Liver (tissue), 9 donors: ENCODE data around the gene TAL1. TPM values are rescaled to one million over a fixed set of nuclear protein-coding genes. Genes with fewer than 3 reads are reported as not detected.

Experiments used
- DNase-seq: peaks from one replicate; pipeline ENCODE4 v3.0.0-alpha.2; 2017; ENCODE audit warnings: low spot score
- H3K27ac ChIP-seq, 2 donors: one replicate each; pipeline ENCODE4 v1.7.0; 2013; ENCODE audit warnings: inconsistent platforms in 2 of 2, low read length in 2 of 2, control low read depth in 1 of 2, low read depth in 1 of 2, mild to moderate bottlenecking in 1 of 2
- H3K27me3 ChIP-seq, 4 donors: one replicate each; pipeline versions ENCODE4 v1.6.1 to v1.7.0; 2013; ENCODE audit warnings: low read length in 3 of 4, inconsistent platforms in 1 of 4, mild to moderate bottlenecking in 1 of 4, moderate library complexity in 1 of 4; ENCODE audit not compliant: control insufficient read depth in 4 of 4, insufficient read depth in 4 of 4
- H3K36me3 ChIP-seq, 4 donors: one replicate each; pipeline versions ENCODE4 v1.6.1 to v1.7.0; 2013; ENCODE audit warnings: low read length in 3 of 4, mild to moderate bottlenecking in 3 of 4, low read depth in 1 of 4, moderate library complexity in 1 of 4; ENCODE audit not compliant: control insufficient read depth in 4 of 4, insufficient read depth in 3 of 4
- H3K4me1 ChIP-seq, 4 donors: one replicate each; pipeline versions ENCODE4 v1.6.1 to v1.7.0; 2013; ENCODE audit warnings: low read length in 3 of 4, mild to moderate bottlenecking in 3 of 4, moderate library complexity in 1 of 4; ENCODE audit not compliant: control insufficient read depth in 4 of 4, insufficient read depth in 4 of 4
- H3K4me3 ChIP-seq, 3 donors: one replicate each; pipeline versions ENCODE4 v1.6.1 to v1.7.0; 2013; ENCODE audit warnings: low read length in 3 of 3, control low read depth in 1 of 3, low read depth in 1 of 3, mild to moderate bottlenecking in 1 of 3
- H3K9ac ChIP-seq, 2 donors: one replicate each; pipeline ENCODE4 v1.7.0; 2013; ENCODE audit warnings: low read length in 2 of 2, mild to moderate bottlenecking in 2 of 2, moderate library complexity in 2 of 2, control low read depth in 1 of 2, low read depth in 1 of 2
- H3K9me3 ChIP-seq, 4 donors: one replicate each; pipeline versions ENCODE4 v1.6.1 to v1.7.0; 2013; ENCODE audit warnings: low read length in 3 of 4; ENCODE audit not compliant: control insufficient read depth in 4 of 4
- CTCF ChIP-seq: fragments of 150-350 bp; IDR thresholded peaks from 2 replicates; pipeline ENCODE4 v1.5.1; 2017; ENCODE audit warnings: improper control_type of control experiment, low read depth, low read length; ENCODE audit not compliant: missing input control
- EGR1 ChIP-seq, 2 donors: IDR thresholded peaks; 2 replicates each; pipeline ENCODE4 v1.6.1; 2016 to 2018; ENCODE audit warnings: antibody characterized with exemption in 2 of 2, low read depth in 2 of 2
- FOXA2 ChIP-seq: IDR thresholded peaks from 2 replicates; pipeline ENCODE4 v1.6.1; 2016; ENCODE audit warnings: antibody characterized with exemption
- GABPA ChIP-seq, 2 donors: IDR thresholded peaks in 1 of 2; conservative IDR thresholded peaks in 1 of 2; 2 replicates each; pipeline ENCODE4 v1.6.1; 2016; ENCODE audit warnings: antibody characterized with exemption in 2 of 2, mild to moderate bottlenecking in 1 of 2, moderate library complexity in 1 of 2
- HNF4A ChIP-seq, 2 donors: conservative IDR thresholded peaks; 2 replicates each; pipeline ENCODE4 v1.6.1; 2016; ENCODE audit warnings: antibody characterized with exemption in 2 of 2, mild to moderate bottlenecking in 2 of 2
- HNF4G ChIP-seq: IDR thresholded peaks from 2 replicates; pipeline ENCODE4 v1.6.1; 2016; ENCODE audit warnings: antibody characterized with exemption
- JUND ChIP-seq, 2 donors: IDR thresholded peaks; 2 replicates each; pipeline ENCODE4 v1.6.1; 2016; ENCODE audit warnings: antibody characterized with exemption in 2 of 2
- MAX ChIP-seq: IDR thresholded peaks from 2 replicates; pipeline ENCODE4 v1.6.1; 2016; ENCODE audit warnings: antibody characterized with exemption
- NR2F2 ChIP-seq: IDR thresholded peaks from 2 replicates; pipeline ENCODE4 v1.6.1; 2016; ENCODE audit warnings: antibody characterized with exemption
- RAD21 ChIP-seq, 2 donors: IDR thresholded peaks; 2 replicates each; pipeline ENCODE4 v1.6.1; 2016; ENCODE audit warnings: antibody characterized with exemption in 2 of 2, mild to moderate bottlenecking in 2 of 2
- RXRA ChIP-seq, 2 donors: IDR thresholded peaks; 2 replicates each; pipeline ENCODE4 v1.6.1; 2017 to 2018; ENCODE audit warnings: antibody characterized with exemption in 2 of 2, mild to moderate bottlenecking in 1 of 2
- SP1 ChIP-seq: IDR thresholded peaks from 2 replicates; pipeline ENCODE4 v1.6.1; 2018; ENCODE audit warnings: antibody characterized with exemption, mild to moderate bottlenecking
- TAF1 ChIP-seq: conservative IDR thresholded peaks from 2 replicates; pipeline ENCODE4 v1.6.1; 2016; ENCODE audit warnings: antibody characterized with exemption, mild to moderate bottlenecking
- YY1 ChIP-seq: IDR thresholded peaks from 2 replicates; pipeline ENCODE4 v1.6.1; 2016; ENCODE audit warnings: antibody characterized with exemption, mild to moderate bottlenecking
- WGBS: extraction: QIAGEN DNeasy Blood & Tissue Kit; methylation state at CpG from one replicate; pipeline ENCODE4 v1.1.7; 2013; 5-methylcytosine and 5-hydroxymethylcytosine counted together
- polyA plus RNA-seq, 2 donors: library from polyadenylated mRNA; stranded (reverse) in 1 of 2; unstranded in 1 of 2; fragments of 200-250 nt in 1 of 2; fragments of >200 nt in 1 of 2; fragmentation: Nextera tagmentation in 1 of 2; extraction: Ambion mirVana in 1 of 2; gene quantifications; one replicate each; pipeline versions ENCODE4 v1.2.1 to v1.2.3, GENCODE V29; 2013 to 2015
- total RNA-seq, 2 donors: library from RNA; depleted of rRNA; stranded (reverse); fragments of >200 nt; gene quantifications; one replicate each; pipeline ENCODE4 v1.2.3, GENCODE V29; 2014
- TF ChIP-seq, protein P1 (sequence below): IDR thresholded peaks from 2 replicates; pipeline ENCODE4 v1.6.1; 2016; ENCODE audit warnings: antibody characterized with exemption
- TF ChIP-seq, protein P2 (sequence below): IDR thresholded peaks from 2 replicates; pipeline ENCODE4 v1.6.1; 2016; ENCODE audit warnings: antibody characterized with exemption
- donor health status: healthy.
- donor health status: healthy.
- donor health status: healthy.
- donor health status: healthy.
- donor health status: healthy.

The TAL1 gene
- total and polyA plus RNA-seq, 4 donors: 0.79 to 184 (median 2.3) TPM

- H3K4me1 ChIP-seq: no peaks in the 10 kb centered on the region
- H3K4me3 ChIP-seq: no peak overlapping the region
- DNase-seq: no peak
- H3K9ac ChIP-seq: no peak overlapping the region
- no peaks in the 10 kb centered on the region for H3K9me3 ChIP-seq
- TF ChIP-seq MAX: no peak
- TF ChIP-seq HNF4G: no peak
- no peak overlapping the region for H3K27ac ChIP-seq
- H3K27me3 ChIP-seq: no peaks in the 10 kb centered on the region
- no peaks in the 10 kb centered on the region for H3K36me3 ChIP-seq
- 97% methylated on average over 5 of the region's 5 CpGs for WGBS
These were observed 20.8 kb upstream of the TAL1 start for GRCh38 chr1:47252795-47253194.

DNA sequence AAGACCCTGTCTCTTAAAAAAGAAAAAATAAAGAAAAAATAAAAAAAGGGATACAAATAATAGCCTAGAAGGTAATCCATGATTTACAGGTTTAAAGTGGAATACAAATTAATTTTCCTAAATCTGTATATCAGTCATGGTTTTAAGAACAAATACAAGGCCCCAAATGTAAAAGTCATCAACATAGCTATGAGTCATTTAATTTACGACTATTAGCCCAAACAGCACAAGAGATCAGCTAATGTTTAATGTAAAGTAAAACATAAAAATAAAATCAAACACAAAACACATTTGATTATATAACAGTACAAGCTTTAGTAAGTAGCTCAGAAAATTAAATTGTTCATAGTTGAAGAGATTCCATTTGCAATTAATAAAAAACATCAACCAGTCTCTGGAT is 20.3 kb upstream of the TAL1 start:
- WGBS: 95% methylated on average over 1 of the region's 1 CpG
- no peak for DNase-seq
- no peaks in the 10 kb centered on the region for H3K4me1 ChIP-seq
- no peaks in the 10 kb centered on the region for H3K9me3 ChIP-seq
- no peaks in the 10 kb centered on the region for H3K27me3 ChIP-seq
- H3K36me3 ChIP-seq: no peaks in the 10 kb centered on the region
- no peak overlapping the region for H3K9ac ChIP-seq
- H3K27ac ChIP-seq: no peak overlapping the region
- TF ChIP-seq CTCF: no peak
- no peak for TF ChIP-seq HNF4A (conservative IDR thresholded peaks at IDR 0.05)
- TF ChIP-seq RXRA (IDR thresholded peaks at IDR 0.05): no peak
- no peak for TF ChIP-seq RAD21 (IDR thresholded peaks at IDR 0.05)
- no peak for TF ChIP-seq FOXA2
- TF ChIP-seq MAX: no peak
- TF ChIP-seq HNF4G: no peak
- no peak for TF ChIP-seq NR2F2
- no peak for TF ChIP-seq GABPA (IDR thresholded peaks at IDR 0.05 in 1 of 2, conservative IDR thresholded peaks at IDR 0.05 in 1 of 2)
- H3K4me3 ChIP-seq: no peak overlapping the region

DNA sequence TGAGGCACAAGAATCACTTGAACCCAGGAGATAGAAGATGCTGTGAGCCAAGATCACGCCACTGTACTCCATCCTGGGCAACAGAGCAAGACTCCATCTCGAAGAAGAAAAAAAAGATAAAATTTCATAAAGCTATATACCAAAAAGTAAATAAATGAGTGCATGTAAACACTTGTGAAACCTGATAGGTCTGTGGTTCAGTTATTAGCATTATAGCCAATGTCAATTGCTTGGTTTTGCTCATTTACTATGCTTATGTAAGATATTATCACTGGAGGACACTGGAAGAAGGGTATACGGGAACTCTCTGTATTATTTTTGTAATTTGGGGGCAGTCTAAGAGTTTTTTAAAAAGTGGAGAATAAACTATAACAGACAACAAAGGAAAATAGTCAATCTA is 17.7 kb upstream of the TAL1 start:
- Histone ChIP-seq H3K9me3 (no peaks in the 10 kb centered on the region), H3K27me3 (no peaks in the 10 kb centered on the region), H3K4me1 (no peaks in the 10 kb centered on the region), H3K9ac (no peak overlapping the region), H3K4me3 (no peak overlapping the region), H3K36me3 (no peaks in the 10 kb centered on the region), H3K27ac (no peak overlapping the region)
- no peak for DNase-seq
- TF ChIP-seq JUND (IDR thresholded peaks at IDR 0.05) (no peak), CTCF (no peak), TAF1 (no peak), HNF4A (conservative IDR thresholded peaks at IDR 0.05) (no peak), NR2F2 (no peak), YY1 (no peak), GABPA (IDR thresholded peaks at IDR 0.05 in 1 of 2, conservative IDR thresholded peaks at IDR 0.05 in 1 of 2) (no peak), SP1 (no peak), EGR1 (IDR thresholded peaks at IDR 0.05; ENCODE audit: low read depth in 2 of 2) (no peak), RXRA (IDR thresholded peaks at IDR 0.05) (no peak), MAX (no peak), FOXA2 (no peak)
- TF ChIP-seq, protein P1, sequence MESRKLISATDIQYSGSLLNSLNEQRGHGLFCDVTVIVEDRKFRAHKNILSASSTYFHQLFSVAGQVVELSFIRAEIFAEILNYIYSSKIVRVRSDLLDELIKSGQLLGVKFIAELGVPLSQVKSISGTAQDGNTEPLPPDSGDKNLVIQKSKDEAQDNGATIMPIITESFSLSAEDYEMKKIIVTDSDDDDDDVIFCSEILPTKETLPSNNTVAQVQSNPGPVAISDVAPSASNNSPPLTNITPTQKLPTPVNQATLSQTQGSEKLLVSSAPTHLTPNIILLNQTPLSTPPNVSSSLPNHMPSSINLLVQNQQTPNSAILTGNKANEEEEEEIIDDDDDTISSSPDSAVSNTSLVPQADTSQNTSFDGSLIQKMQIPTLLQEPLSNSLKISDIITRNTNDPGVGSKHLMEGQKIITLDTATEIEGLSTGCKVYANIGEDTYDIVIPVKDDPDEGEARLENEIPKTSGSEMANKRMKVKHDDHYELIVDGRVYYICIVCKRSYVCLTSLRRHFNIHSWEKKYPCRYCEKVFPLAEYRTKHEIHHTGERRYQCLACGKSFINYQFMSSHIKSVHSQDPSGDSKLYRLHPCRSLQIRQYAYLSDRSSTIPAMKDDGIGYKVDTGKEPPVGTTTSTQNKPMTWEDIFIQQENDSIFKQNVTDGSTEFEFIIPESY: no peak
- TF ChIP-seq, protein P2, sequence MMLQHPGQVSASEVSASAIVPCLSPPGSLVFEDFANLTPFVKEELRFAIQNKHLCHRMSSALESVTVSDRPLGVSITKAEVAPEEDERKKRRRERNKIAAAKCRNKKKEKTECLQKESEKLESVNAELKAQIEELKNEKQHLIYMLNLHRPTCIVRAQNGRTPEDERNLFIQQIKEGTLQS: no peak
- 97% methylated on average over 3 of the region's 3 CpGs for WGBS
